ENCODE results near the gene CORO2A. TPM values are rescaled to one million over a fixed set of nuclear protein-coding genes. Genes with fewer than 3 reads are reported as not detected.
A peak's percentile ranks its signal among the peaks of the same experiment; 100 is the strongest.

Gene CORO2A
- total RNA-seq, 4 donors from 2014 or later = 2.8 to 4.6 (median 4.2) TPM

GRCh38 chr9:98203153-98203552, 10.7 kb upstream of the CORO2A start:
- intact Hi-C loops (cut with DNase I; ENCODE audit: low total_unique reads) = loop anchor here (10.0 kb wide), 1 partner anchor 52 kb away; the partner anchor contains the start of gene TBC1D2
- no peak for TF ChIP-seq CTCF (IDR thresholded peaks at IDR 0.05)
- TF ChIP-seq POLR2A (IDR thresholded peaks at IDR 0.05) = no peak

GRCh38 chr9:98202252-98202651, 9.8 kb upstream of the CORO2A start:
- DNase-seq = peak in 1 of 2 donors; percentile 42
- TF ChIP-seq CTCF (IDR thresholded peaks at IDR 0.05) = no peak
- TF ChIP-seq POLR2A (IDR thresholded peaks at IDR 0.05) = no peak
- H3K36me3 ChIP-seq = no peaks in the 10 kb centered on the region
- intact Hi-C loops (cut with DNase I; ENCODE audit: low total_unique reads) = loop anchor here (10.0 kb wide), 1 partner anchor 53 kb away; the partner anchor contains the start of gene TBC1D2
- no peak overlapping the region for H3K4me3 ChIP-seq
- no peak overlapping the region for H3K27ac ChIP-seq
- no peaks in the 10 kb centered on the region for H3K27me3 ChIP-seq
- no peaks in the 10 kb centered on the region for H3K9me3 ChIP-seq
- no peaks in the 10 kb centered on the region for H3K4me1 ChIP-seq

More at GRCh38 chr9:98203153-98203552, 10.7 kb upstream of the CORO2A start:
- H3K27ac ChIP-seq = no peak overlapping the region
- H3K4me1 ChIP-seq = no peaks in the 10 kb centered on the region
- DNase-seq = no peak
- H3K27me3 ChIP-seq = no peaks in the 10 kb centered on the region
- H3K9me3 ChIP-seq = no peaks in the 10 kb centered on the region
- H3K36me3 ChIP-seq = no peaks in the 10 kb centered on the region
- H3K4me3 ChIP-seq = no peak overlapping the region

- no peaks in the 10 kb centered on the region for H3K36me3 ChIP-seq
- H3K27ac ChIP-seq = no peak overlapping the region
- intact Hi-C loops (cut with DNase I; ENCODE audit: low total_unique reads) = loop anchor here (10.0 kb wide), 1 partner anchor 53 kb away; the partner anchor contains the start of gene TBC1D2
These were observed 9.3 kb upstream of the CORO2A start for GRCh38 chr9:98201749-98202148.

GRCh38 chr9:98201102-98201501, 8.7 kb upstream of the CORO2A start:
- Histone ChIP-seq H3K27me3 (no peaks in the 10 kb centered on the region), H3K4me1 (no peaks in the 10 kb centered on the region), H3K4me3 (no peak overlapping the region), H3K36me3 (no peaks in the 10 kb centered on the region), H3K9me3 (no peaks in the 10 kb centered on the region), H3K27ac (no peak overlapping the region)
- intact Hi-C loops (cut with DNase I; ENCODE audit: low total_unique reads) = loop anchor here (10.0 kb wide), 1 partner anchor 54 kb away; the partner anchor contains the start of gene TBC1D2
- TF ChIP-seq CTCF (IDR thresholded peaks at IDR 0.05) (no peak), POLR2A (IDR thresholded peaks at IDR 0.05) (no peak)
- no peak for DNase-seq

More at GRCh38 chr9:98201749-98202148, 9.3 kb upstream of the CORO2A start:
- no peak for DNase-seq
- no peaks in the 10 kb centered on the region for H3K27me3 ChIP-seq
- H3K4me3 ChIP-seq = no peak overlapping the region
- no peak for TF ChIP-seq POLR2A (IDR thresholded peaks at IDR 0.05)
- TF ChIP-seq CTCF (IDR thresholded peaks at IDR 0.05) = no peak
- H3K9me3 ChIP-seq = no peaks in the 10 kb centered on the region
- H3K4me1 ChIP-seq = no peaks in the 10 kb centered on the region

- H3K36me3 ChIP-seq = no peaks in the 10 kb centered on the region
- TF ChIP-seq POLR2A (IDR thresholded peaks at IDR 0.05) (no peak), CTCF (IDR thresholded peaks at IDR 0.05) (no peak)
- H3K4me3 ChIP-seq = no peak overlapping the region
- no peak for DNase-seq
- intact Hi-C loops (cut with DNase I; ENCODE audit: low total_unique reads) = loop anchor here (10.0 kb wide), 1 partner anchor 55 kb away; the partner anchor contains the start of gene TBC1D2
- H3K27ac ChIP-seq = no peak overlapping the region
- no peaks in the 10 kb centered on the region for H3K4me1 ChIP-seq
- no peaks in the 10 kb centered on the region for H3K27me3 ChIP-seq
- no peaks in the 10 kb centered on the region for H3K9me3 ChIP-seq
These were observed 7.1 kb upstream of the CORO2A start for GRCh38 chr9:98199388-98200033.
